HG03571 (cell line): Measurements from ENCODE around the gene TCP11L2.
"Not testable (repeated sequence)": the region's sequence is repeated elsewhere in the genome, so short reads cannot be mapped to it uniquely, and the experiment has no call there.

ENCODE experiments used
- ATAC-seq: cut with Tn5 transposase; IDR thresholded peaks from one replicate; pipeline ENCODE4 v1.9.1; 2021; ENCODE audit not compliant: unreplicated experiment

TCP11L2 gene

DNA sequence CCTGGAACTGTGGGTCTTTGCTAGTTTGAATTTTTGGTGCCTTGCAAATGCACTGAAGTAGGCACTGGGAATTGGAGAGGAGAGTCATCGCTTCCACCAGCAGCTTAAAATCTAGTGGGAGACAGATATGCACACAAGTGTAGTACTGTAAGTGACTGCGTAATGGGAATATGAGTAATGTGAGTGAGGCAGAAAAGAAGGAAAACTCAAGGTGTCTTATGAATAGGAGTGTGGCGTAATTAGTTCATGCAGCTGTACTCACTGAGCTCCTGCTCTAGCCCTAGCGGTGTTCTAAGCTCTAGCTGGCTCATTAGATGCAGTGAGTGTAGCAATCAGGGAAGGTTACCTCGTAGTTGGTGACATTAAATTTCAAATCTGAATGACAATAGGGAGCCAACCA, 2.8 kb downstream of the TCP11L2 start:
- no peak for ATAC-seq

DNA sequence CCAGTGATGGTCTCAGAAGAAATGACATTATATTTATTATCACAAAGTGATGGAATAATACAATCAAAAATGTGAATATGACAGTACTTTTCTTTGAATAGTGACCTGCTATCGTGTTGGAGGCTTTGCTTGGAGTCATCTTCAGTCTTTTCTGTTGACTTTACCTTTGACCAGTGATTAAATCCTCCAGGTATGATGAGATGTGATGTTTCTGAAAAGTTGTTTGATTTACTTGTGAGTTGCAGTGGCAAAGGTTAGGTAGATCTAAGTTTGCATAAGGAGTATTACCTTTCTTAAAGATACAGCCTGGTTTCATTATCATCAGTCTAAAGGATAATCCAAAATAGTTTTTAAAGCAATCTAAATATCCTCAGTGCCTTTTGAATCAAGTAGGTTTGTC, 4.6 kb downstream of the TCP11L2 start:
- ATAC-seq, result no peak

DNA sequence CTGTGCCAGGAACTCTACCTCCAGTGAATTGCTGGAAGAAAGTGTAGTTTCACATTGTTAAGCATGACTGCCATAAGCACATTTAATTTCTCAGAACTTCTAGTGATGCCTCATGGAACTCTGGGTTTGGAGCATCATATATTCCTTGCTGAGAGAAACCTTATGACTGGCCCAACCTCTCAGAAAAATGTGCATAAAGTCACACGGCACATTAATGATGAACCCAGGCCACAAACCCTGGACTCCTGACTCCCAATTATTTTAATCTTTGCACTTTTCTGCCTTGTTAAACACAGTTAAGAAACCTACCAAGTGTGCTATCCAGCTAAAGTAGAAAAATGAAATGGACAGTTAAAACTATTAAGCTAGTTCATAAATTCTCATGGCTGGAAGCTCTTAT, 5.6 kb downstream of the TCP11L2 start:
- ATAC-seq, result no peak

DNA sequence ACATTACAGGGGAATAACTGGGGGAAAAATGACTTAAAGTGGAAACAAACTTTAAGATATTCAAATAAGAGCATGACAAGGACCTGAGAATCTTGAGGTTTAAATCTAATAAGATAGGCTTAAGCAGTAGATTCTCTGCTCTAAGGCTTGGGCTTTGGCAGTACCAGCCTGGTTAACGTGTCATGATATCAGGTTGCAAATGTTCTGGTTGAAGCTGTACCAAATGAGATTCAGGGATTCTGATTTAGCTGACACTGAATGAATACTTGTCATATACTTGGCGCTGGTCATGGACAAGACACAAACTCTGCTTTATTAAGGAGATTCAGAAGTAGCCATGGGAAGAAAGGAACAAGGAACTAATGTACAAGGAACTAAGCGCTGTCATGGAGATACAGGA, 6.1 kb downstream of the TCP11L2 start:
- no peak for ATAC-seq

DNA sequence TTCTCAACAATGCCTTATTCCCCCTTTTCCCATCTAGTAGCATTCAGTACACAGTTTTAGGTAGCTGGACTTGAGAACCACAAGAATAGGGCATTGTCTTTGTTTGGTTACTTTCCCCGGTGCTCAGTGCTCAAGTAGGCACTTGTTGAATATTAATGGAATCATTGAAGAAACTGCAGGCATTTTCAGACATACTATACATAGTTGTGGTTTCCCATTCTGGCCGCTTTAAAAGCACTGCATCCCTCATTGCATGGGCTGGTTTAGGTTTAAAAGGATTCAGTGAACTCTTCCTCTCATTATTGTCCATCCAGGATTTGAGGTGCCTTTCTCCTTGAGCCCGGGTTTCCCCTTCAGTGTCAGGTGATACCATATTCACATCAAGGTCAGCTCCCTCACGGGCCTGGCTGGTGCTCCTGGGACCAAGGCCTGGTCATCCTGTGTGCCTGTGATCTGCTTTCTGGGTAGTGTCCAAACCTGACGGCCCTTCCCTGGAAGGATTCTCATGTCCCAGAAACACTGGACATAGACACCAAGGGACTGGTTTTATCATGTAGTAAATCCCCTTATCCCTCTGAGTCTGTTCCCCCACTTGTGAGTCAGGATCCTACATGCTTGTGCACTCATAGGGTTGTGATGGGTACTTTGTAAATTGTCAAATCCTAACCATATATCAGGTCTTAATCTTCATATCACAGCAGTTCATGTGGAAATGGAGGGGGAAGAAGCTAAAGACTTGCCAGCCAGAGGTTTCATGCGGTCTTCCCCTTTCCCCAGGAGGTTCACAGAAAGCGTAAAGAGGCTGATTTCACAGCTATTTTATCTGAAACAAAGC, 7.4 kb downstream of the TCP11L2 start:
- no peak for ATAC-seq

DNA sequence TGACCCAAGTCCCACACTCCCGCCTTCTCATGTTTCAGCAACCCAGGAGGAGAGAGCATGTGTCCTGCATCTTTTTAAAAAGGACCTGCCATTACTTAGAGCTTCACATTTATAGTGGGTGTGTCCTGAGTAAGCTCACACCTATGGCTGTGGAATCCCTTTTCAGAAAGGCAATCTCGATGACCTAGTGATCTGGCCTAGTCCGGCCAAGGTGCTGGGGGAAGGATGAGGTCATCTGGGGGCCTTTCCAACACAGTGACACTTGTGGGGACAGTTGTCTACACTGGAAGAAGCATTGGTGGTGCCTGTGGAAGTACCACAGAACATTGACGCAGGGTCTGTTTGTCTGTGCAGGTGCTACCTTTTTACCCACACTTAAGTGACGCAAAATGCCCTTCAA, 8.2 kb downstream of the TCP11L2 start:
- no peak for ATAC-seq

DNA sequence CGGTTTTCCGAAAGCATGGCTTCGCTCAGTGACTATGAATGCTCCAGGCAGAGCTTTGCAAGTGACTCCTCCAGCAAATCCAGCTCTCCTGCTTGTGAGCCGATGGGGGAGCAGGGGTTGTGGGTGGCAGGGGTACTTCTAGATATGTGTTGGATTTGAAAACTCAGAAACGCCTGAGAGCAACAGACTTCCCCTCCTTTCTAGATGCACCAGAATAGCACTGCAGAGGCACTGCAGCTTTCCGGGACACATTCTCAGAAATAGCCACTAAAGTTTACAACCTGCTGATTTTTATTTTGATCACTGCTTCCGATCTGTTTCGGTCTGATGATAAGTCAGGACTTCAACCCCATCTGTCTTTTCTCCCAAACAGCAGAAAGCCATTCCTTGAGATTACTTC, 8.6 kb downstream of the TCP11L2 start:
- no peak for ATAC-seq

DNA sequence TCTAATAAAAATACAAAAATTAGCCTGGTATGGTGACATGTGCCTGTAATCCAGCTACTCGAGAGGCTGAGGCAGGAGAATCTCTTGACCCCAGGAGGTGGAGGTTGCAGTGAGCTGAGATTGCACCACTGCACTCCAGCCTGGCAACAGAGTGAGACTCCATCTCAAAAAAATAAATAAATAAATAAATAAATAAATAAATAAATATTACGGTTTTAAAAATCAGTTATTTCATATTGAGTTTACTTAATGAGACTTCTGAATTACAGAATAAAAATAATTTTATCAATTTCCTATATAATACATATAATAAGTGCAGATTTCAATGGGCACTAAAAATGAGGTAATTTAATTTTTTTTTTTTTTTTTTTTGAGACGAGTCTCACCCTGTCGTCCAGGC, 10.9 kb downstream of the TCP11L2 start:
- not testable (repeated sequence) for ATAC-seq

DNA sequence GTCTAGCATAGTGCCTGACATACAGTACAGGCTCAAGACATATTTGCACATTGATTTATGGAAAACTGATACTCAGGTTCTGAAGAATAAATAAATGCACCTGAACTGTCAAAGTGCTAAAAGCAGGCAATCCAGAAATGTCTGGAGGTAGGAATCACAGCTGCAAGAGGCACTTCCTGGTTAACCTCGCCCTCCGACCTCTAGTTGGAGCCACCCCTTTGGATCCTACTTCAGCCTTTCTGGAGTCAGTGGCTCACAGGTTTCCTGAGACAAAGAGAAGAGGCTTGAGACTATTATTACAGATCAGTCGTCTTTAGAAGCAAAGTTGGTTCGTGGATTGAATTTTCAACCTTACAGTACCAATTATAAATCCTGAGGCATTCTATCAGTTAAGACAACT, 13.0 kb downstream of the TCP11L2 start:
- no peak for ATAC-seq

DNA sequence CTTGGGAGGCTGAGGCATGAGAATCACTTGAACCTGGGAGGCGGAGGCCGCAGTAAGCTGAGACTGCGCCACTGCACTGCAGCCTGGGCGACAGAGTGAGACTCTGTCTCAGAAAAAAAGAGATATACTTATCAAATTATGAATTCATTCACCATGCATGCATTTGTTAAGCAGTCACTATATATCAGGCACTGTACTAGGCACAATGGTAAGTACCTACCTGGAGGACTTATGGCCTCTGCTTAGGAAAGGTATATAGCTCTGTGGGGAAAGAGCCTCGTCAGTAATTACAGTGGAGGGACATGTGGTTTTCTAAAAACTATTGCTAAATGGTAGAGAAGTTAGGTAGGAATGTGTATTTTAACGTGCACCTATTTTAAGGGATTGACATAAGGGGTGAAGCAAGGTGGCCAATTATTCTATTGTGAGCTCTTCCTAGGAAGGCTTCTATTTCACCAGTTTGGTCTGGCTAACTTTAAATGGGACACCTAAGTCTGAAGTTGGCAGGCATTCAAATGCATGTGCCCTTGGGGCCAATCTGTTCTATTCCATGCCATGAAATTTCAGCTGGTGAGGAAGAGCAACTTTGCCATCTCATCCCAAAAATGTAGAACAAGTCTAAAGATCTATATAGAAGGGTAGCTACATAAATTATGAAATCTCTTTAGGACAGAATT, 15.0 kb downstream of the TCP11L2 start:
- ATAC-seq, result no peak

DNA sequence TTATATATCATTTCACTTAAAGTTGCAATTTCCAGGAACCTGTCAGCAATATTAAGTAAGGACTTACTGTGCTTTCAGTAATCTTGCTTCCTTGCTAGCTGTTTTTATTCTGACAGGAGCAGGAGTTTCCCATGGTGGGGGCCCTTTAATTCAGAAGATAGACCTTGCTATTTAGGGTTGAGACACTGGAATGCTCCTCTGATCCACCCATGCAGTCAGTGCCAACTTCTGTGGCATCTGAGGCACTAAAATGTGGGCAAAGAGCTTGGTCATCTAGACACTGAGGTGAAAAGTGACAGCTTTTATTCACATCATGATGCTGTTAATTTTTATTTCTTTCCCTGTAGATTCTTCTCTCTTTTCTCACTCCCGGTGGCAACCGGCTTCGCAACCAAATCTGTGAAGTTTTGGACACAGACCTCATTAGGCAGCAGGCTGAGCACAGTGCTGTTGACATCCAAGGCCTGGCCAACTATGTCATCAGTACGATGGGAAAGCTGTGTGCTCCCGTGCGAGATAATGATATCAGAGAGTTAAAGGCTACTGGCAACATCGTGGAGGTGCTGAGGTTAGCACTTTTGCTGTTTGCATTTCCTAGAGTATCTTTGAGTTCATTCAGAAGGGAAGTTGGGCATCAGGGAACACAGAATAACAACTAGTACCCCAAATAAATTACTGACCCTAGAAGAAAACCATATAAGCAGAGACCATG, 18.8 kb downstream of the TCP11L2 start:
- ATAC-seq, result no peak

DNA sequence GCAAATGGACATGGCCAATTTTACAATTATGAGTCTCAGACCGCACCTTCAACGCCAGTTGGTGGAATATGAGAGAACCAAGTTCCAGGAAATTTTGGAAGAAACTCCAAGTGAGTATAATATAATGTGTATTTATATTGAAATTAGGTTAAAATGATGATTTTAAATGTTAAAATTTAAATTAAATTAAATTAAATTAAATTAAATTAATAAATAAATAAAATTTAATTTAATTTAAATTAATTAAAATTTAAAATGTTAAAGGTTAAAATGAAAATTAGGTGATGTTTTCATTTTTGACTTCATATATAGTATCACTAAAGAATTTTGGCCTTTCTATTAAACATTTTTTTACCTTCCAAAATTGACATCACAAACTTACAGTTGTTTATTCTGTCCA, 21.0 kb downstream of the TCP11L2 start:
- ATAC-seq, result no peak

DNA sequence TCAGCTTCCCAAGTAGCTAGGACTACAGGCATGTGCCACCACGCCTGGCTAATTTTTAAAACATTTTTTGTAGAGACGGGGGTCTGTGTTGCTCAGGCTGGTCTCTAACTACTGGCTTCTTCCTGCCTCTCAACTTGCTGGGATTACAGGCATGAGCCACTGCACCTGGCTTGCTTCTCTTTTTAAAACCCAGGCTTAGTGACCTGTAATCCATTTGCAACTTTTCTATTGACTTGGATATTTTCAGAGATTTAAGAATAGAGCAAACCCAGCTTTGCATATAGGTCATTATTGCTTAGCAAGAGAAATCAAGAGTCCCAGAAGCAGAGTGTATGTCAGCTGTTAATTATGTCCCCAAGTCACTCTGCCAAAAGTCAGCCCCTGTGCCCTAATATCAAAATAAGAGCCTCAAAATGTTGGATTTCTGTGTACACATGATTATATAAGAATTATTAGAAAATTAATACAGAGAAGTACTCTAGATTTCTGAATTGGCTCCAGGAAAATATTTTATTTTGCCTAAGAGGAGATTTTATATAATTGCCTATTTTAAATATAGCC, 24.9 kb downstream of the TCP11L2 start:
- ATAC-seq, result no peak

DNA sequence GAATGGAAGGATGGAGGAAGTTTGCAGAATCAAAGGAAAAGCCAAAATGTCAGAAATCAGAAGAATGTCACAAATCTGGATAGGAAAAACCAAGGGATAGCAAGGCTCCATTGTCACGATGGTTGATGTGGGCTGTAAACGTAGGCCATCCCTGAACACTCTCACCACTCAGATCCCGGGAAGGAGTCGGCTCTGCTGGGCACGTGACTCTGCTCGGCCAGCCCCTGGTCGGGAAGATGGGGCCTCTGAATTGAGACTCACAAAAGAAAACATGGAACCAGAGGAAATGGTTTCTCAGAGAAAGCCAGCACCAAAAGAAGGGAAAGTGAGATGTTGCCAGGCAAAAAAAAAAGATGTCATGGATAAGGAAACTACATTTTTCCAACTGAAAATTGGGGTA, 26.2 kb downstream of the TCP11L2 start:
- ATAC-seq, result no peak

DNA sequence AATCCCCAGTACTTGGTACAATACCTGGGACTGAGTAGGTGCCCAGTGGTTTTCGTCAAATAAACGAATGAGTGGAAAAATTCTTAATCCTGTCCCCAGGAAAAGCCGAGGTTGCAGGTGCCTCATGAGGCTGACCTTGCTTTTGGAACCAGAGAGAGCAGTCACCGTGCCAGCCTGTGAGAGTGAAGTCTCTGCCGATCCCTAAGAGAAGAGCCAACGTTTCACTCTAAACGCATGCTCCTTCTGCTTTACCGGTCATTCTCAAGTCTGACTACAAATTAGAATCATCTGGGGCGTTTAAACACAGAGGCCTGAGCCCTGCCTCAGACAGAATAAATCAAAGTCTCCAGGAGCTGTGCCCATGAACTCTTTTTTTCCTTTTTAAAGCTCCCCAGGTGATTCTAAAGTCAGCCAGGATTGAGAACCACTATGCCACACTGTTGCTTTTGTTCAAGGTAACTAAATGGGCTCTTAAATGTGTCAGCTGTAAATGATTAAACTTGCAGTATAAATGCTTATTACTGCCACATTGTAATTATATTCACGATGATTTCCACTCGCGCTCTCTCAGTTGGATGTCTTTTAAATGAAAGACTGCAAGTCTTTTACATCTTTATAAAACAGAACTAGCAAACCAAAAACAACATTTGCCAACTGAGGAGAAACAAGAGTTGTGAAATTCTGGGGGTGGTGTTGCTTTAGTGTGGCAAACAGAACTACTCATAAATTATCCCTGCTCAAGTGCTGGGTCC, 26.9 kb downstream of the TCP11L2 start:
- no peak for ATAC-seq

DNA sequence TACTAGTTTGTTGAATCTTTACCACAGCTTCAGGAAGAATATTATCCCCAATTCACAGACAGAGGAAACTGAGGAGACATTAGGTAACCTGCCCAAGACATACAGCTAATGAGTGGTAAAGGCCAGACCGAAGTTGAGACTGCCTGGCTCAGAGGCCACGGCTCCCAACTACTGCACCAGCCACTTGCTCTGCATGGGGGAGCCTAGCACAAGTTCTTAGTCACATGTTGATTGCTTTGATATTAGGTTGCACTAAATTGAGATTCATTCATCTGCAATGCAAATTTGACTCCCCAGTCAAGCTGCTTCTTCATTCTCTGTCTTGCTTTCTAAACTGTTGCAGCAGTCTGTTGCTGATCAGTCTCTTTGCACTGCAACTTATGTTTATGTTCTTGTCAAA, 29.1 kb downstream of the TCP11L2 start:
- no peak for ATAC-seq

DNA sequence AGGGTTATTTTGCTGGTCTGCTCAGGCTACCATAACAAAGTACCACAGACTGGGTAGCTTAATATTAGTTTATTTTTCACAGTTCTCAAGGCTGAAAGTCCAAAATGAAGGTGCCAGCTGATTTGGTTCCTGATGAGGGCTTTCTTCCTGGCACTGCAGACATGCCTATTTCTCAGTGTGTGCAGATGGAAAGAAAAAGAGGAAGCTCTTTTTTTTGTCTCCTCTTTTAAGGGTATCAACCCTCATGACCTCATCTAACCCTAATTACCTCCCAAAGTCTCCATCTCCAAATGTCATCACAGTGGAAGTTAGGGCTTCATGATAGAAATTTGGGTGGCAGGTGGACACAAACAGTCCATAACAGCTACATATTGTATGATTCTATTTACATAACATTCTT, 30.0 kb downstream of the TCP11L2 start:
- ATAC-seq, result no peak

DNA sequence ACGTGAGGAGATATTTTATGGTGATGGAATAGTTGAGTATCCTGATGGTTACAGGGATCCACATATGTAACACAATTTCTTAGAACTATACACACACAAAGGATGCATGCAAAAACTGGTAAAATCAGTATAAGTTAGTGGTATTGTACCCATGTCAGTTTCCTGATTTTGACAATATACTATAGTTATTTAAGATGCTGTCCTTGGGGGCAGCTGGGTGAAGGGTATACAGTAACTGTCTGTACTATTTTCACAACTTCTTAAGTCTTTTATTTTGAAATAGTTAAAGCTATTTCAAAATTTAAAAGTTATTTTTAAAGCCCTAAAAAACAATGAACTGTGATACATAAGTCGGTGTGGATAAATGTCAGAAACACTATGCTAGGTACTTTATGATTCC, 30.5 kb downstream of the TCP11L2 start:
- ATAC-seq, result no peak

DNA sequence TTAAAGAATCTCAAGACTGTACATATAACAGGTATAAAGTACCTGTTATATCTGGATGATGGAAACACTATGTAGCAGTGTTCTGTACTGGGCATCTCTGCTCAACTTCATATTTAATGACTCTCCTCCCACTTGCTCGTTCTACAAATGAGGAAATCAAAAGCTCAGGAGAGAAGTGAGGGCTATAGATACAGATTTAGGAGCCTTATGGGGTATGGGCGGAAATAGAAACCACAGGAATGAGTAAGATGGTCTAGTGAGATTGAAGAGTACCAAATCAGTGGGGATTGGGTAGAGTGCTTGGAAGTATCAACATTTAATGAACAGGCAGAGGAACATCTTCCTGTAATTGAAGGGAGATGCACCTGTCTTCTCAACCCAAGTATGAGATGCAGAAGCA, 31.2 kb downstream of the TCP11L2 start:
- no peak for ATAC-seq

DNA sequence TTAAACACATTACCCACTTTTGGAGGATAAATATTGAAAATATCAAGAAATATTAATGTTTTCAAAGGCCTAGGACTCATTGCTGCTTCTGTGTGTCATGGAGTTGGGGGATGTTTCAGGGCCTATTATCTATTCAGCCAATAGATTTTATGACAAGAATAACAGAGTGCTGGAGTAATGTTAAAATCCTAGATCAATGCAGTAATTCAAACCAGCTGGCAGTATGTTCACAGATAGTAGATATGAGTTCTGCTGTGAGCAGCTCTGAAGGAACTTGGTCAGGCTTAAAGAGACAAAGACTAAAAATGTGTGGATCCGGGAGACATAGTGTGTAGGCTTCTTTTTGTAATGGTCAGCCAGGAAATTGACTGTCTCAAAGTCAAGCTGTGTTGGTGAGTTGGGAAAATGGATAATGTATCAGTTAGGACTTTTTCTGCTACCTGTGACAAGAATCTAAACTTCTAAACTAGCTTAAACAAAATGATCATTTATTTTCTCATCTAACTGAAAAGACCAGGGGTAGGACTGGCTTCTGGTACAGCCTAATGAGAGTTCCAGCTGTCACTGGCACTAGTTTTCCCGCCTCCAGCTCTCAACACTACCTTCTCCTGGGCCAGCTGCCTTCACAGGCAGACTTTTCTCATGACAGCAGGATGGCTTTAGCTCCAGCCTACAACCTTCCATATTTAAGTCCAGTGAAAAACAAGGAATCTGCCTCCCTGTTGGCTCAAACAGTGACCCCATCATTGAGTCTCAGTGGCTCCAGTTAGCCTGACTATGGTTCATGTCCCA, 38.7 kb downstream of the TCP11L2 start:
- ATAC-seq, result no peak
